Right lobe of liver (tissue), 4 donors: ENCODE data around the gene HNRNPUL2.
"Not testable (repeated sequence)": the region's sequence is repeated elsewhere in the genome, so short reads cannot be mapped to it uniquely, and the experiment has no call there.

Experiments used
- POLR2A ChIP-seq: fragments of 450-650 bp; IDR thresholded peaks from one replicate; pipeline ENCODE4 v1.6.1; 2017; ENCODE audit warnings: antibody characterized with exemption, mild to moderate bottlenecking
- TF ChIP-seq, protein P1 (sequence below), 4 donors: fragments of 200-600 bp in 3 of 4; fragments of 450-650 bp in 1 of 4; IDR thresholded peaks; one replicate each; pipeline versions ENCODE4 v1.5.1 to v1.8.0; 2016 to 2022; ENCODE audit warnings: antibody characterized with exemption in 4 of 4, mild to moderate bottlenecking in 2 of 4
- donor health status: DM: no; HTN: no; CAD: no.
- donor health status: DM: no; HTN: no; CAD: no.
- donor health status: DM: no; HTN: yes; CAD: no.

DNA sequence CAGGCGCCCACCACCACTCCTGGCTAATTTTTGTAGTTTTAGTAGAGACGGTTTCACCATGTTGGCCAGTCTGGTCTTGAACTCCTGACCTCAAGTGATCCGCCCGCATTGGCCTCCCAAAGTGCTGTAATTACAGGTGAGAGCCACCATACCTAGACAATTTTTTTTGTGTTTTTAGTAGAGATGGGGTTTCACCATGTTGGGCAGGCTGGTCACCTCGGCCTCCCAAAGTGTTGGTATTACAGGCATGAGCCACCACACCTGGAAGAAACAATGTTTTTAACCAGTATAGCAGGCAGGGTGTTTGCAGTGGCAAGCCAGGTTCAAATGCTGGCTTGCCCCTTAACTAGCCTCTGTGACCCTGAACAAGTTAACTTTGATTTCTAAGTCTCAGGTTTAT is 22.7 kb upstream of the HNRNPUL2 start:
- TF ChIP-seq, protein P1, sequence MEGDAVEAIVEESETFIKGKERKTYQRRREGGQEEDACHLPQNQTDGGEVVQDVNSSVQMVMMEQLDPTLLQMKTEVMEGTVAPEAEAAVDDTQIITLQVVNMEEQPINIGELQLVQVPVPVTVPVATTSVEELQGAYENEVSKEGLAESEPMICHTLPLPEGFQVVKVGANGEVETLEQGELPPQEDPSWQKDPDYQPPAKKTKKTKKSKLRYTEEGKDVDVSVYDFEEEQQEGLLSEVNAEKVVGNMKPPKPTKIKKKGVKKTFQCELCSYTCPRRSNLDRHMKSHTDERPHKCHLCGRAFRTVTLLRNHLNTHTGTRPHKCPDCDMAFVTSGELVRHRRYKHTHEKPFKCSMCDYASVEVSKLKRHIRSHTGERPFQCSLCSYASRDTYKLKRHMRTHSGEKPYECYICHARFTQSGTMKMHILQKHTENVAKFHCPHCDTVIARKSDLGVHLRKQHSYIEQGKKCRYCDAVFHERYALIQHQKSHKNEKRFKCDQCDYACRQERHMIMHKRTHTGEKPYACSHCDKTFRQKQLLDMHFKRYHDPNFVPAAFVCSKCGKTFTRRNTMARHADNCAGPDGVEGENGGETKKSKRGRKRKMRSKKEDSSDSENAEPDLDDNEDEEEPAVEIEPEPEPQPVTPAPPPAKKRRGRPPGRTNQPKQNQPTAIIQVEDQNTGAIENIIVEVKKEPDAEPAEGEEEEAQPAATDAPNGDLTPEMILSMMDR (IDR thresholded peaks at IDR 0.05), result not testable (repeated sequence)
- TF ChIP-seq POLR2A, result not testable (repeated sequence)
